HG03575 (cell line): ENCODE measurements around the gene C7.
"Not testable (repeated sequence)": the region's sequence is repeated elsewhere in the genome, so short reads cannot be mapped to it uniquely, and the experiment has no call there.

Experiments
- ATAC-seq: cut with Tn5 transposase; IDR thresholded peaks from one replicate; pipeline ENCODE4 v1.9.1; 2021; ENCODE audit not compliant: unreplicated experiment, insufficient number of reproducible peaks, low FRiP score; ENCODE audit errors: extremely low read depth

Gene C7

GRCh38 chr5:40985501-40985900, 76.2 kb downstream of the C7 start:
- ATAC-seq, result no peak

- ATAC-seq, result no peak
These were observed 77.4 kb downstream of the C7 start for GRCh38 chr5:40986666-40987065.

- ATAC-seq, result no peak
These were observed 78.1 kb downstream of the C7 start for GRCh38 chr5:40987349-40987748.

- no peak for ATAC-seq
These were observed 79.6 kb downstream of the C7 start for GRCh38 chr5:40988746-40989510.

GRCh38 chr5:40991168-40991980, 82.1 kb downstream of the C7 start:
- ATAC-seq, result no peak

- no peak for ATAC-seq
These were observed 82.8 kb downstream of the C7 start for GRCh38 chr5:40991981-40992559.

GRCh38 chr5:40995801-40996586, 86.7 kb downstream of the C7 start:
- ATAC-seq, result no peak

GRCh38 chr5:40999142-40999541, 89.8 kb downstream of the C7 start:
- no peak for ATAC-seq

GRCh38 chr5:40999966-41000365, 90.7 kb downstream of the C7 start:
- no peak for ATAC-seq

GRCh38 chr5:41003670-41004376, 94.5 kb downstream of the C7 start:
- no peak for ATAC-seq

- ATAC-seq, result no peak
These were observed 95.6 kb downstream of the C7 start for GRCh38 chr5:41004931-41005330.

GRCh38 chr5:41009232-41009631, 99.9 kb downstream of the C7 start:
- no peak for ATAC-seq

GRCh38 chr5:41010572-41010971, 101.3 kb downstream of the C7 start:
- ATAC-seq, result no peak

GRCh38 chr5:41012318-41012717, 103.0 kb downstream of the C7 start:
- ATAC-seq, result no peak

- ATAC-seq, result not testable (repeated sequence)
These were observed 113.3 kb downstream of the C7 start for GRCh38 chr5:41022600-41022999.
